ENCODE results near the gene CYRIA. TPM values are rescaled to one million over a fixed set of nuclear protein-coding genes. Genes with fewer than 3 reads are reported as not detected.
A peak's percentile ranks its signal among the peaks of the same experiment; 100 is the strongest.

CYRIA gene
- total and polyA plus RNA-seq, 8 donors, result under 0.01 to 12.7 (median 3.3) TPM

DNA sequence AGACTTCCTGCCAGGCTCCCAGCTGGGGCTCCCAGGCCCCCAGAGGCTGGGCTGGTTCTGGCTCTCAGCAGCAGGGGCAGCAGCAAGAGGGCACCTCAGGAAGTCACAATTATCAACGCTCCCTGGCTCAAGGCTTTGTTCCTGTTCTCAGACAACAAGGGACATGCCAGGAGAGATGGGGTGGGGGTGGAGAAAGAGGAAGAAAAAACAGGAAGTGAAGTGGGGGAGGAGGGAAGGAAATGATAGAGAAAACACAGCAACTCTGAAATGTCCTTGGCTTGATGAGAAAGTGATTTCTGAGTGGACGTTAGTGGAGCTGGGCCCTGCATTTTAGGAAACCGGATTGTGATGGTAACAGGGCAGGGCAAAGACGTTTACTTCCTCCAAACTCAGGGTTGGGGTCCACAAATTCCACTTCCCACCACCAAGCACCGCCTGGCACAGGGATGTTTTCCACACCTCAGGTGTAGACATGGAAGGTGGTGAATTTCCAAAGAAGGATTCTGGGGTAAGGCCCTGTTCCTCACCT lies 40.4 kb downstream of the CYRIA start:
- H3K4me3 ChIP-seq, result no peak overlapping the region
- peak overlapping the region in 4 of 5 donors; percentile 48 to 74 (median 64) for H3K27ac ChIP-seq
- WGBS, 5 donors, result 48 to 62% (median 59%) methylated on average over 5 of the region's 5 CpGs
- no peaks in the 10 kb centered on the region for H3K9me3 ChIP-seq
- intact Hi-C loops (cut with DNase I; ENCODE audit: low total_unique reads), result no loop called here
- H3K4me1 ChIP-seq, result peaks cover 6 to 66% (median 30%) of the 10 kb centered on the region in 4 donors
- DNase-seq, result peak in 1 of 2 donors; percentile 53
- TF ChIP-seq EP300 (IDR thresholded peaks at IDR 0.05), result no peak
- TF ChIP-seq POLR2A (IDR thresholded peaks at IDR 0.05), result no peak
- no peak for TF ChIP-seq POLR2AphosphoS5 (IDR thresholded peaks at IDR 0.05)
- TF ChIP-seq, protein P1, sequence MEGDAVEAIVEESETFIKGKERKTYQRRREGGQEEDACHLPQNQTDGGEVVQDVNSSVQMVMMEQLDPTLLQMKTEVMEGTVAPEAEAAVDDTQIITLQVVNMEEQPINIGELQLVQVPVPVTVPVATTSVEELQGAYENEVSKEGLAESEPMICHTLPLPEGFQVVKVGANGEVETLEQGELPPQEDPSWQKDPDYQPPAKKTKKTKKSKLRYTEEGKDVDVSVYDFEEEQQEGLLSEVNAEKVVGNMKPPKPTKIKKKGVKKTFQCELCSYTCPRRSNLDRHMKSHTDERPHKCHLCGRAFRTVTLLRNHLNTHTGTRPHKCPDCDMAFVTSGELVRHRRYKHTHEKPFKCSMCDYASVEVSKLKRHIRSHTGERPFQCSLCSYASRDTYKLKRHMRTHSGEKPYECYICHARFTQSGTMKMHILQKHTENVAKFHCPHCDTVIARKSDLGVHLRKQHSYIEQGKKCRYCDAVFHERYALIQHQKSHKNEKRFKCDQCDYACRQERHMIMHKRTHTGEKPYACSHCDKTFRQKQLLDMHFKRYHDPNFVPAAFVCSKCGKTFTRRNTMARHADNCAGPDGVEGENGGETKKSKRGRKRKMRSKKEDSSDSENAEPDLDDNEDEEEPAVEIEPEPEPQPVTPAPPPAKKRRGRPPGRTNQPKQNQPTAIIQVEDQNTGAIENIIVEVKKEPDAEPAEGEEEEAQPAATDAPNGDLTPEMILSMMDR (IDR thresholded peaks at IDR 0.05), result no peak
- peaks cover 0 to 18% (median 5%) of the 10 kb centered on the region in 4 donors for H3K36me3 ChIP-seq
- no peaks in the 10 kb centered on the region for H3K27me3 ChIP-seq

DNA sequence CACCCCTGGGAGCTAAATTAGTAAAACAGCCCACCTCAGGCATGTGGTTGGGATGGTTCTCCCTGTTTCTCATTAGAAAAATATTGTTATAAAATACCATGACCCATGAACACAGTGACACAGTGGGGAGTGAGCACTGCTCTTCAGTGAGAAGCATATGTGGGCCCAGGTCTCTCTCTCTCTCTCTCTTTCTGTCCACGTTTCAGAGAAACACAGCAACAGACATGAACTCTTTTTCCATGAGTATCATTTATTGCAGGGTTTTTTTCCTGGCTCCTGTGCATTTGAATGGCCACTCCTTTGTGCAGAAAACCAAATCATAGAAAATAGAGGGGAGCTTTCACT lies 41.2 kb downstream of the CYRIA start:
- intact Hi-C loops (cut with DNase I; ENCODE audit: low total_unique reads), result no loop called here
- Histone ChIP-seq H3K36me3 (peaks cover 0 to 25% (median 5%) of the 10 kb centered on the region in 4 donors), H3K27me3 (no peaks in the 10 kb centered on the region), H3K4me1 (peaks cover 6 to 59% (median 30%) of the 10 kb centered on the region in 4 donors), H3K4me3 (no peak overlapping the region), H3K9me3 (no peaks in the 10 kb centered on the region), H3K27ac (peak overlapping the region in 2 of 5 donors; percentile 74)
- TF ChIP-seq POLR2A (IDR thresholded peaks at IDR 0.05), result no peak
- TF ChIP-seq POLR2AphosphoS5 (IDR thresholded peaks at IDR 0.05), result no peak
- TF ChIP-seq, protein P1 (IDR thresholded peaks at IDR 0.05), result no peak
- TF ChIP-seq EP300 (IDR thresholded peaks at IDR 0.05), result no peak
- 57 to 77% (median 72%) methylated on average over 1 of the region's 1 CpG for WGBS, 5 donors
- DNase-seq, result no peak

GRCh38 chr2:16623564-16624435 lies 41.8 kb downstream of the CYRIA start:
- DNase-seq, result no peak
- Histone ChIP-seq H3K27ac (peak overlapping the region in 2 of 5 donors; percentile 74), H3K9me3 (no peaks in the 10 kb centered on the region), H3K4me1 (peaks cover 6 to 55% (median 28%) of the 10 kb centered on the region in 4 donors), H3K4me3 (no peak overlapping the region), H3K27me3 (no peaks in the 10 kb centered on the region), H3K36me3 (peaks cover 0 to 31% (median 7%) of the 10 kb centered on the region in 4 donors)
- intact Hi-C loops (cut with DNase I; ENCODE audit: low total_unique reads), result no loop called here
- no peak for TF ChIP-seq POLR2A (IDR thresholded peaks at IDR 0.05)
- 69 to 87% (median 81%) methylated on average over 5 of the region's 5 CpGs for WGBS, 5 donors

- Histone ChIP-seq H3K27ac (peak overlapping the region in 1 of 5 donors; percentile 45), H3K27me3 (no peaks in the 10 kb centered on the region), H3K4me3 (no peak overlapping the region), H3K4me1 (peaks cover 9 to 54% (median 29%) of the 10 kb centered on the region in 4 donors), H3K36me3 (peaks cover 0 to 36% (median 10%) of the 10 kb centered on the region in 4 donors), H3K9me3 (no peaks in the 10 kb centered on the region)
- WGBS, 5 donors, result 91 to 97% (median 94%) methylated on average over 6 of the region's 6 CpGs
- TF ChIP-seq EP300 (IDR thresholded peaks at IDR 0.05) (no peak), POLR2AphosphoS5 (IDR thresholded peaks at IDR 0.05) (no peak), POLR2A (IDR thresholded peaks at IDR 0.05) (no peak)
- TF ChIP-seq, protein P1 (IDR thresholded peaks at IDR 0.05), result no peak
- no peak for DNase-seq
- intact Hi-C loops (cut with DNase I; ENCODE audit: low total_unique reads), result no loop called here
These were observed 42.6 kb downstream of the CYRIA start for GRCh38 chr2:16623031-16623430.

All from stomach (tissue), 9 donors.